Testis (tissue), 5 donors: ENCODE measurements around the gene PI4KA. TPM values are rescaled to one million over a fixed set of nuclear protein-coding genes. Genes with fewer than 3 reads are reported as not detected.

Experiments used
- DNase-seq: peaks from one replicate; pipeline ENCODE4 v3.0.0-alpha.2; 2019
- H3K27ac ChIP-seq, 2 donors: fragments of 200-600 bp; sonication (generic); one replicate each; pipeline ENCODE4 v1.5.1; 2019
- H3K27me3 ChIP-seq: fragments of 200-600 bp; sonication (generic); one replicate; pipeline ENCODE4 v1.5.1; 2019
- H3K36me3 ChIP-seq: fragments of 200-600 bp; sonication (generic); one replicate; pipeline ENCODE4 v1.5.1; 2017; ENCODE audit warnings: low read depth; ENCODE audit errors: missing control alignments
- H3K4me1 ChIP-seq: fragments of 200-600 bp; sonication (generic); one replicate; pipeline ENCODE4 v1.5.1; 2019
- H3K4me3 ChIP-seq, 2 donors: fragments of 200-600 bp; sonication (generic); one replicate each; pipeline ENCODE4 v1.5.1; 2017 to 2019
- H3K9me3 ChIP-seq: fragments of 200-600 bp; sonication (generic); one replicate; pipeline ENCODE4 v1.5.1; 2017
- POLR2A ChIP-seq: fragments of 450-650 bp; IDR thresholded peaks from one replicate; pipeline ENCODE4 v1.6.1; 2017; ENCODE audit warnings: antibody characterized with exemption, mild to moderate bottlenecking, moderate library complexity
- WGBS, 2 donors: methylation state at CpG; one replicate each; pipeline ENCODE4 v1.1.5; 2018; 5-methylcytosine and 5-hydroxymethylcytosine counted together
- intact Hi-C: fragments of 100-400 bp; cut with DNase I; formaldehyde crosslinking; loops from one replicate; pipeline ENCODE4 v1.15.1; 2023; ENCODE audit warnings: low total_unique reads
- long read RNA-seq, 2 donors: transcript quantifications; one replicate each; lab custom pipeline, GENCODE V29; 2026
- polyA plus RNA-seq: library from polyadenylated mRNA; stranded (reverse); fragments of 350-450 nt; fragmentation: Illumina TruSeq; extraction: RNeasy Lipid Tissue Mini Kit (QIAGEN cat#74804); gene quantifications from one replicate; pipeline ENCODE4 v1.2.3, GENCODE V29; 2014; ENCODE audit warnings: low read depth, low replicate concordance; ENCODE audit not compliant: insufficient read depth
- total RNA-seq, 2 donors: library from RNA; depleted of rRNA; stranded (reverse); fragments of >200 nt; gene quantifications; one replicate each; pipeline ENCODE4 v1.2.3, GENCODE V29; 2016
- TF ChIP-seq, protein P1 (sequence below), 3 experiments: fragments of 450-650 bp in 2 of 3; fragments of 200-600 bp in 1 of 3; sonication (generic) in 1 of 3; IDR thresholded peaks; one replicate each; pipeline ENCODE4 v1.5.1; 2016 to 2019; ENCODE audit warnings: antibody characterized with exemption in 3 of 3, mild to moderate bottlenecking in 2 of 3, moderate library complexity in 1 of 3

PI4KA gene
- total RNA-seq (100 to 1,000 TPM; 140 to 196 TPM), polyA plus RNA-seq (124 TPM)
- long read RNA-seq, donor 1, partial matches to known transcripts, result 38 of 38 reads
- long read RNA-seq, donor 1, other reads (novel, unspliced or antisense), result 0 of 38 reads
- long read RNA-seq, donor 2, full-length matches to known transcripts, result 2 of 12 reads
- long read RNA-seq, donor 2, partial matches to known transcripts, result 10 of 12 reads
- long read RNA-seq, donor 2, other reads (novel, unspliced or antisense), result 0 of 12 reads

DNA sequence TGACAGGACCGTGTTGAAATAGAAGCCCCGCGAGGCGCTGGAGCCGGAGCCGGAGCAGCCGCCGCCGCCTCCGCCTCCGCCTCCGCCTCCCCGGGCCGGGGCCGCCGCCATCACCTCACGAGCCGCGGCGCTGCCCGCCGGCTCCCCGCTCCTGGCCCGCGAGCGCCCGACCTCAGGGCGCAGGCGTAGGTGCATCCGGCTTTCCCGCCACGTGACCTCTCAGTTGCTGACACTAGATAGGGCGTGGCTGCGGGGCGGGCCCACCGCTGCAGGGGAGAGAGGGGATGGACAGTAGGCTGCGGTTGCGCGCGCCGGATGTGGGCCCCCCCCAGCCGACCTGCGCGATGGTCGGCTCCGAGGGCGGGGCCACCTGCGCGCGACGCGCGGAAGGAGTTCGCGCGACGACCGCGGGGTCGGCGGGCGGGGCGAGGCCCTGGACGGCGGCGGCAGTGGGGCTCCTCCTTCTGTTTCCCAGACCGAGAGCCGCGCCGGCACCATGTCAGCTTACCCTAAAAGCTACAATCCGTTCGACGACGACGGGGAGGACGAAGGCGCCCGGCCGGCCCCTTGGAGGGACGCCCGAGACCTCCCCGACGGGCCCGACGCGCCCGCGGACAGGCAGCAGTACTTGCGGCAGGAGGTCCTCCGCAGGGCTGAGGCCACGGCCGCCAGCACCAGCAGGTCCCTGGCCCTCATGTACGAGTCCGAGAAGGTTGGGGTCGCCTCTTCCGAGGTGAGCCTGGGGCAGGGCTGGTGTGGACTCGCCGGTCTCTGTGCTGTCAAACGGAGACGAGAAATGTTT, at the start of gene PI4KA, which contains the start of gene SNAP29:
TSS of gene PI4KA (minus strand) at position 197 of the 802 bp plus-strand sequence. CDS start at position 111, 86 bp downstream.
TSS of gene SNAP29 (plus strand) at position 393 of the 802 bp plus-strand sequence. CDS start at position 497, 104 bp downstream.
- TF ChIP-seq, protein P1, sequence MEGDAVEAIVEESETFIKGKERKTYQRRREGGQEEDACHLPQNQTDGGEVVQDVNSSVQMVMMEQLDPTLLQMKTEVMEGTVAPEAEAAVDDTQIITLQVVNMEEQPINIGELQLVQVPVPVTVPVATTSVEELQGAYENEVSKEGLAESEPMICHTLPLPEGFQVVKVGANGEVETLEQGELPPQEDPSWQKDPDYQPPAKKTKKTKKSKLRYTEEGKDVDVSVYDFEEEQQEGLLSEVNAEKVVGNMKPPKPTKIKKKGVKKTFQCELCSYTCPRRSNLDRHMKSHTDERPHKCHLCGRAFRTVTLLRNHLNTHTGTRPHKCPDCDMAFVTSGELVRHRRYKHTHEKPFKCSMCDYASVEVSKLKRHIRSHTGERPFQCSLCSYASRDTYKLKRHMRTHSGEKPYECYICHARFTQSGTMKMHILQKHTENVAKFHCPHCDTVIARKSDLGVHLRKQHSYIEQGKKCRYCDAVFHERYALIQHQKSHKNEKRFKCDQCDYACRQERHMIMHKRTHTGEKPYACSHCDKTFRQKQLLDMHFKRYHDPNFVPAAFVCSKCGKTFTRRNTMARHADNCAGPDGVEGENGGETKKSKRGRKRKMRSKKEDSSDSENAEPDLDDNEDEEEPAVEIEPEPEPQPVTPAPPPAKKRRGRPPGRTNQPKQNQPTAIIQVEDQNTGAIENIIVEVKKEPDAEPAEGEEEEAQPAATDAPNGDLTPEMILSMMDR (IDR thresholded peaks at IDR 0.05), result peak in 2 of 3 experiments; percentile 23 to 36
- TF ChIP-seq POLR2A, result peak; percentile 14
- Histone ChIP-seq H3K4me3 (peak within 1 kb of the TSS; percentile 92 to 97), H3K27ac (peak within 1 kb of the TSS; percentile 86 to 91), H3K4me1 (peaks cover 23% of the 10 kb centered on the region), H3K36me3 (no peaks in the 10 kb centered on the region), H3K27me3 (no peaks in the 10 kb centered on the region), H3K9me3 (no peaks in the 10 kb centered on the region)
- DNase-seq, result peak; percentile 99
- intact Hi-C loops, result no loop called here
- WGBS, 2 donors, result 0 to 2% methylated on average over 11 to 13 of the region's 100 CpGs

DNA sequence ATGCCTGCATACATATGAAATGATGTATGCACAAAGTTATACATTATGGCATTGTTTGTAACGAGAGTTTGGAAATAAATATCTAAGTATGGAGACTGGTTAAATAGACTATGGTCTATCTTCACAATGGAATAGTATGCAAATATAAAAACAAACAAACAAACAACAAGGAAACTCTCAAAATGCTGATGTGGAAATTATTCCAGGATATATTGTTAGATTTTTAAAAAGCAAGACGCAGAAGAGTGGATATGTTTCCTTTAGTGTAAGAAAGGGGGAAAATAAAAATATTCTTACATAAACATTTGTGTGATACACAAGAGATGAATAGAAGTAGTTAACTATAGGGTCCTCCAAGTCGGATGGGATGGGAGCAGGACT, 47.8 kb upstream of the PI4KA start:
- Histone ChIP-seq H3K36me3 (no peaks in the 10 kb centered on the region), H3K4me3 (no peak overlapping the region), H3K27ac (no peak overlapping the region), H3K4me1 (no peaks in the 10 kb centered on the region), H3K9me3 (no peaks in the 10 kb centered on the region), H3K27me3 (no peaks in the 10 kb centered on the region)
- TF ChIP-seq, protein P1 (IDR thresholded peaks at IDR 0.05), result no peak
- TF ChIP-seq POLR2A, result no peak
- 85 to 90% methylated on average over 3 of the region's 3 CpGs for WGBS, 2 donors
- no peak for DNase-seq
- intact Hi-C loops, result no loop called here

DNA sequence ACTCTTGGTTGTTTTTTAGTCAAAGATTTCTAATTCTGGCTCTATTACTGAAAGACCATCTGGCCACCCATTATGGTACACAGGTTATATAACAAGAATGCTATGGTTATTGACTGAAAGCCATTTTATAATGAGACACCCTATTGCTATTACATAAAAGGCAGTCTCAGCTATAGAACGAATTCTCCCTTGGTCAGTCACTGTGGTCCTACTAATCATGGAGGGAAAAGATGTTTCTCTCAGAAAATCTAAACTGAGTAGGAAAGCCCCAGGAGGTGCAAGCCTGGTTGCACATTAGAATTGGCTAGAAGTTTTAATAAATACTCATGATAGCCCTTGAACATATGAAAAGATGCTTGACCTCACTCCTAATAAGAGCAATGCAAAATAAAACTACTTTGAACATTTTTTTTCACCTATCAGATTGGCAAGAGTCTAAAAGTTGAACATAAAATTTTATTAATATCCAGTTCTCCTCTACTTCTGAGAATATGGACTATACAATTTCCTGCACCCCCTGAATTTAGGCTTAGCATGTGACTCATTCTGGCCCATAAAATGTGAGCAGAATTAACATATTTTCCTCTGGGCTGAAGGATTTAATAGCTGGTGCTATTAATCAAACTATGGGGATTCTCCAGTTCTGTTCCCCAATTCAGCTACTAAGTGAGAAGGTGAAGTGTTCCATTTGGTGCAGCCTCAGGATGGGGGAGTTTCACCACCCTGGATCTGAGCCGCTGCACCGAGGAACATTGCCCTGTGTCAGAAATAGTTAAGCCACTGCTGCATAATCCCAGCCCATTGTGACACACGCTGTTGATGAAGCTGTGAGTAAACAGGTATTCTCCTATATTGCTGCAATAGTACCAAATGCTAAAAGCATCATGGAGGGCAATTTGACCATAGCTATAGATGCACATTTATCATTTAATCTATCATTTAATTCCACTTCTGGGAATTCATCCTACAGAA, 47.1 kb upstream of the PI4KA start:
- TF ChIP-seq, protein P1 (IDR thresholded peaks at IDR 0.05), result no peak
- no peak for TF ChIP-seq POLR2A
- WGBS, 2 donors, result 72 to 82% methylated on average over 4 of the region's 4 CpGs
- no peaks in the 10 kb centered on the region for H3K27me3 ChIP-seq
- no peaks in the 10 kb centered on the region for H3K36me3 ChIP-seq
- H3K4me3 ChIP-seq, result no peak overlapping the region
- no peaks in the 10 kb centered on the region for H3K4me1 ChIP-seq
- H3K27ac ChIP-seq, result no peak overlapping the region
- DNase-seq, result no peak
- H3K9me3 ChIP-seq, result no peaks in the 10 kb centered on the region
- intact Hi-C loops, result no loop called here

DNA sequence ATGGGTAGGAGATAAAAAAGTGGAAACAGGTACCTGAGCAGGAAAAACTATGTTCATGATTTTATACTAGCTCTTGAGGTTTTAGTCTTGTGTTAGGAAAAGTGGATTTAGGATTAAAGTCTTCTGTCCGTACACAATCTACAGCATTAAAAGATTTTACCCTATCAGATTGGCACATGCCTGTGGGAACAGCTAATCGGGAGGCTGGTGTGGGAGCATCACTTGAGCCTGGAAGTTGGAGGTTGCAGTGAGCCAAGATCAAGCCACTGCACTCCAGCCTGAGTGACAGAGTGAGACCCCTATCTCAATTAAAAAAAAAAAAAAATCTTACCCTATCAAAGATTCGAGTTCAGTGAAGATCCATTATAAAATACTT, 46.4 kb upstream of the PI4KA start:
- Histone ChIP-seq H3K4me1 (no peaks in the 10 kb centered on the region), H3K27ac (no peak overlapping the region), H3K4me3 (no peak overlapping the region), H3K9me3 (no peaks in the 10 kb centered on the region), H3K36me3 (no peaks in the 10 kb centered on the region), H3K27me3 (no peaks in the 10 kb centered on the region)
- intact Hi-C loops, result no loop called here
- no peak for DNase-seq
- TF ChIP-seq POLR2A, result no peak
- TF ChIP-seq, protein P1 (IDR thresholded peaks at IDR 0.05), result no peak
- 50 to 52% methylated on average over 3 of the region's 3 CpGs for WGBS, 2 donors
